Liver (tissue), 9 donors: ENCODE measurements around the gene RPUSD1. TPM values are rescaled to one million over a fixed set of nuclear protein-coding genes. Genes with fewer than 3 reads are reported as not detected.

ENCODE experiments used
- DNase-seq: peaks from one replicate; pipeline ENCODE4 v3.0.0-alpha.2; 2017; ENCODE audit warnings: low spot score
- H3K27ac ChIP-seq, 2 donors: one replicate each; pipeline ENCODE4 v1.7.0; 2013; ENCODE audit warnings: inconsistent platforms in 2 of 2, low read length in 2 of 2, control low read depth in 1 of 2, low read depth in 1 of 2, mild to moderate bottlenecking in 1 of 2
- H3K27me3 ChIP-seq, 4 donors: one replicate each; pipeline versions ENCODE4 v1.6.1 to v1.7.0; 2013; ENCODE audit warnings: low read length in 3 of 4, inconsistent platforms in 1 of 4, mild to moderate bottlenecking in 1 of 4, moderate library complexity in 1 of 4; ENCODE audit not compliant: control insufficient read depth in 4 of 4, insufficient read depth in 4 of 4
- H3K36me3 ChIP-seq, 4 donors: one replicate each; pipeline versions ENCODE4 v1.6.1 to v1.7.0; 2013; ENCODE audit warnings: low read length in 3 of 4, mild to moderate bottlenecking in 3 of 4, low read depth in 1 of 4, moderate library complexity in 1 of 4; ENCODE audit not compliant: control insufficient read depth in 4 of 4, insufficient read depth in 3 of 4
- H3K4me1 ChIP-seq, 4 donors: one replicate each; pipeline versions ENCODE4 v1.6.1 to v1.7.0; 2013; ENCODE audit warnings: low read length in 3 of 4, mild to moderate bottlenecking in 3 of 4, moderate library complexity in 1 of 4; ENCODE audit not compliant: control insufficient read depth in 4 of 4, insufficient read depth in 4 of 4
- H3K4me3 ChIP-seq, 3 donors: one replicate each; pipeline versions ENCODE4 v1.6.1 to v1.7.0; 2013; ENCODE audit warnings: low read length in 3 of 3, control low read depth in 1 of 3, low read depth in 1 of 3, mild to moderate bottlenecking in 1 of 3
- H3K9ac ChIP-seq, 2 donors: one replicate each; pipeline ENCODE4 v1.7.0; 2013; ENCODE audit warnings: low read length in 2 of 2, mild to moderate bottlenecking in 2 of 2, moderate library complexity in 2 of 2, control low read depth in 1 of 2, low read depth in 1 of 2
- H3K9me3 ChIP-seq, 4 donors: one replicate each; pipeline versions ENCODE4 v1.6.1 to v1.7.0; 2013; ENCODE audit warnings: low read length in 3 of 4; ENCODE audit not compliant: control insufficient read depth in 4 of 4
- ATF3 ChIP-seq: IDR thresholded peaks from 2 replicates; pipeline ENCODE4 v1.6.1; 2016; ENCODE audit warnings: antibody characterized with exemption
- EGR1 ChIP-seq, 2 donors: IDR thresholded peaks; 2 replicates each; pipeline ENCODE4 v1.6.1; 2016 to 2018; ENCODE audit warnings: antibody characterized with exemption in 2 of 2, low read depth in 2 of 2
- FOXA1 ChIP-seq: IDR thresholded peaks from 2 replicates; pipeline ENCODE4 v1.6.1; 2016; ENCODE audit warnings: antibody characterized with exemption
- FOXA2 ChIP-seq: IDR thresholded peaks from 2 replicates; pipeline ENCODE4 v1.6.1; 2016; ENCODE audit warnings: antibody characterized with exemption
- GABPA ChIP-seq, 2 donors: IDR thresholded peaks in 1 of 2; conservative IDR thresholded peaks in 1 of 2; 2 replicates each; pipeline ENCODE4 v1.6.1; 2016; ENCODE audit warnings: antibody characterized with exemption in 2 of 2, mild to moderate bottlenecking in 1 of 2, moderate library complexity in 1 of 2
- HNF4A ChIP-seq, 2 donors: conservative IDR thresholded peaks; 2 replicates each; pipeline ENCODE4 v1.6.1; 2016; ENCODE audit warnings: antibody characterized with exemption in 2 of 2, mild to moderate bottlenecking in 2 of 2
- HNF4G ChIP-seq: IDR thresholded peaks from 2 replicates; pipeline ENCODE4 v1.6.1; 2016; ENCODE audit warnings: antibody characterized with exemption
- JUND ChIP-seq, 2 donors: IDR thresholded peaks; 2 replicates each; pipeline ENCODE4 v1.6.1; 2016; ENCODE audit warnings: antibody characterized with exemption in 2 of 2
- MAX ChIP-seq: IDR thresholded peaks from 2 replicates; pipeline ENCODE4 v1.6.1; 2016; ENCODE audit warnings: antibody characterized with exemption
- NR2F2 ChIP-seq: IDR thresholded peaks from 2 replicates; pipeline ENCODE4 v1.6.1; 2016; ENCODE audit warnings: antibody characterized with exemption
- RAD21 ChIP-seq, 2 donors: IDR thresholded peaks; 2 replicates each; pipeline ENCODE4 v1.6.1; 2016; ENCODE audit warnings: antibody characterized with exemption in 2 of 2, mild to moderate bottlenecking in 2 of 2
- RXRA ChIP-seq, 2 donors: IDR thresholded peaks; 2 replicates each; pipeline ENCODE4 v1.6.1; 2017 to 2018; ENCODE audit warnings: antibody characterized with exemption in 2 of 2, mild to moderate bottlenecking in 1 of 2
- SP1 ChIP-seq: IDR thresholded peaks from 2 replicates; pipeline ENCODE4 v1.6.1; 2018; ENCODE audit warnings: antibody characterized with exemption, mild to moderate bottlenecking
- YY1 ChIP-seq: IDR thresholded peaks from 2 replicates; pipeline ENCODE4 v1.6.1; 2016; ENCODE audit warnings: antibody characterized with exemption, mild to moderate bottlenecking
- WGBS: extraction: QIAGEN DNeasy Blood & Tissue Kit; methylation state at CpG from one replicate; pipeline ENCODE4 v1.1.7; 2013; 5-methylcytosine and 5-hydroxymethylcytosine counted together
- polyA plus RNA-seq, 2 donors: library from polyadenylated mRNA; stranded (reverse) in 1 of 2; unstranded in 1 of 2; fragments of 200-250 nt in 1 of 2; fragments of >200 nt in 1 of 2; fragmentation: Nextera tagmentation in 1 of 2; extraction: Ambion mirVana in 1 of 2; gene quantifications; one replicate each; pipeline versions ENCODE4 v1.2.1 to v1.2.3, GENCODE V29; 2013 to 2015
- total RNA-seq, 2 donors: library from RNA; depleted of rRNA; stranded (reverse); fragments of >200 nt; gene quantifications; one replicate each; pipeline ENCODE4 v1.2.3, GENCODE V29; 2014
- TF ChIP-seq, protein P1 (sequence below): IDR thresholded peaks from 2 replicates; pipeline ENCODE4 v1.6.1; 2016; ENCODE audit warnings: antibody characterized with exemption
- TF ChIP-seq, protein P2 (sequence below): IDR thresholded peaks from 2 replicates; pipeline ENCODE4 v1.6.1; 2016; ENCODE audit warnings: antibody characterized with exemption, mild to moderate bottlenecking
- TF ChIP-seq, protein P3 (sequence below): fragments of 150-350 bp; IDR thresholded peaks from 2 replicates; pipeline ENCODE4 v1.5.1; 2017; ENCODE audit warnings: improper control_type of control experiment, low read depth, low read length; ENCODE audit not compliant: missing input control
- donor health status: healthy.
- donor health status: healthy.
- donor health status: healthy.
- donor health status: healthy.
- donor health status: healthy.

The RPUSD1 gene
- total and polyA plus RNA-seq, 4 donors, result 4.5 to 10.7 (median 8.9) TPM

DNA sequence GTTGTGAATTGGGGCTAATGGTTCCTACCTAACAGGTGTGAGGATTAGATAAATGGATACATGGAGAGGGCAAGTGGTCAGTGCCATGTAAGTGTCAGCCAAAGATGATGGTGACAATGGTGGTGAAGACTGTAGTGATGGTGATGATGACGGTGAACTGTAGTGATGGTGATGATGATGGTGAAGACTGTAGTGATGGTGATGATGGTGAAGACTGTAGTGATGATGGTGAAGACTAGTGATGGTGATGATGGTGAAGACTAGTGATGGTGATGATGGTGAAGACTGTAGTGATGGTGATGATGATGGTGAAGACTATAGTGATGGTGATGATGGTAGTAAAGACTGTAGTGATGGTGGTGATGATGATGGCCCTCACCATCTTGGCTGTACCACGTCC, 30.4 kb upstream of the RPUSD1 start:
- no peak overlapping the region for H3K9ac ChIP-seq
- no peak for TF ChIP-seq ATF3
- no peak for TF ChIP-seq SP1
- no peak for TF ChIP-seq FOXA2
- TF ChIP-seq, protein P1, sequence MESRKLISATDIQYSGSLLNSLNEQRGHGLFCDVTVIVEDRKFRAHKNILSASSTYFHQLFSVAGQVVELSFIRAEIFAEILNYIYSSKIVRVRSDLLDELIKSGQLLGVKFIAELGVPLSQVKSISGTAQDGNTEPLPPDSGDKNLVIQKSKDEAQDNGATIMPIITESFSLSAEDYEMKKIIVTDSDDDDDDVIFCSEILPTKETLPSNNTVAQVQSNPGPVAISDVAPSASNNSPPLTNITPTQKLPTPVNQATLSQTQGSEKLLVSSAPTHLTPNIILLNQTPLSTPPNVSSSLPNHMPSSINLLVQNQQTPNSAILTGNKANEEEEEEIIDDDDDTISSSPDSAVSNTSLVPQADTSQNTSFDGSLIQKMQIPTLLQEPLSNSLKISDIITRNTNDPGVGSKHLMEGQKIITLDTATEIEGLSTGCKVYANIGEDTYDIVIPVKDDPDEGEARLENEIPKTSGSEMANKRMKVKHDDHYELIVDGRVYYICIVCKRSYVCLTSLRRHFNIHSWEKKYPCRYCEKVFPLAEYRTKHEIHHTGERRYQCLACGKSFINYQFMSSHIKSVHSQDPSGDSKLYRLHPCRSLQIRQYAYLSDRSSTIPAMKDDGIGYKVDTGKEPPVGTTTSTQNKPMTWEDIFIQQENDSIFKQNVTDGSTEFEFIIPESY, result no peak
- TF ChIP-seq EGR1 (IDR thresholded peaks at IDR 0.05; ENCODE audit: low read depth in 2 of 2), result no peak
- TF ChIP-seq YY1, result no peak
- no peak for TF ChIP-seq RAD21 (IDR thresholded peaks at IDR 0.05)
- TF ChIP-seq RXRA (IDR thresholded peaks at IDR 0.05), result no peak
- TF ChIP-seq, protein P2, sequence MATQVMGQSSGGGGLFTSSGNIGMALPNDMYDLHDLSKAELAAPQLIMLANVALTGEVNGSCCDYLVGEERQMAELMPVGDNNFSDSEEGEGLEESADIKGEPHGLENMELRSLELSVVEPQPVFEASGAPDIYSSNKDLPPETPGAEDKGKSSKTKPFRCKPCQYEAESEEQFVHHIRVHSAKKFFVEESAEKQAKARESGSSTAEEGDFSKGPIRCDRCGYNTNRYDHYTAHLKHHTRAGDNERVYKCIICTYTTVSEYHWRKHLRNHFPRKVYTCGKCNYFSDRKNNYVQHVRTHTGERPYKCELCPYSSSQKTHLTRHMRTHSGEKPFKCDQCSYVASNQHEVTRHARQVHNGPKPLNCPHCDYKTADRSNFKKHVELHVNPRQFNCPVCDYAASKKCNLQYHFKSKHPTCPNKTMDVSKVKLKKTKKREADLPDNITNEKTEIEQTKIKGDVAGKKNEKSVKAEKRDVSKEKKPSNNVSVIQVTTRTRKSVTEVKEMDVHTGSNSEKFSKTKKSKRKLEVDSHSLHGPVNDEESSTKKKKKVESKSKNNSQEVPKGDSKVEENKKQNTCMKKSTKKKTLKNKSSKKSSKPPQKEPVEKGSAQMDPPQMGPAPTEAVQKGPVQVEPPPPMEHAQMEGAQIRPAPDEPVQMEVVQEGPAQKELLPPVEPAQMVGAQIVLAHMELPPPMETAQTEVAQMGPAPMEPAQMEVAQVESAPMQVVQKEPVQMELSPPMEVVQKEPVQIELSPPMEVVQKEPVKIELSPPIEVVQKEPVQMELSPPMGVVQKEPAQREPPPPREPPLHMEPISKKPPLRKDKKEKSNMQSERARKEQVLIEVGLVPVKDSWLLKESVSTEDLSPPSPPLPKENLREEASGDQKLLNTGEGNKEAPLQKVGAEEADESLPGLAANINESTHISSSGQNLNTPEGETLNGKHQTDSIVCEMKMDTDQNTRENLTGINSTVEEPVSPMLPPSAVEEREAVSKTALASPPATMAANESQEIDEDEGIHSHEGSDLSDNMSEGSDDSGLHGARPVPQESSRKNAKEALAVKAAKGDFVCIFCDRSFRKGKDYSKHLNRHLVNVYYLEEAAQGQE, result no peak
- TF ChIP-seq HNF4G, result no peak
- TF ChIP-seq, protein P3, sequence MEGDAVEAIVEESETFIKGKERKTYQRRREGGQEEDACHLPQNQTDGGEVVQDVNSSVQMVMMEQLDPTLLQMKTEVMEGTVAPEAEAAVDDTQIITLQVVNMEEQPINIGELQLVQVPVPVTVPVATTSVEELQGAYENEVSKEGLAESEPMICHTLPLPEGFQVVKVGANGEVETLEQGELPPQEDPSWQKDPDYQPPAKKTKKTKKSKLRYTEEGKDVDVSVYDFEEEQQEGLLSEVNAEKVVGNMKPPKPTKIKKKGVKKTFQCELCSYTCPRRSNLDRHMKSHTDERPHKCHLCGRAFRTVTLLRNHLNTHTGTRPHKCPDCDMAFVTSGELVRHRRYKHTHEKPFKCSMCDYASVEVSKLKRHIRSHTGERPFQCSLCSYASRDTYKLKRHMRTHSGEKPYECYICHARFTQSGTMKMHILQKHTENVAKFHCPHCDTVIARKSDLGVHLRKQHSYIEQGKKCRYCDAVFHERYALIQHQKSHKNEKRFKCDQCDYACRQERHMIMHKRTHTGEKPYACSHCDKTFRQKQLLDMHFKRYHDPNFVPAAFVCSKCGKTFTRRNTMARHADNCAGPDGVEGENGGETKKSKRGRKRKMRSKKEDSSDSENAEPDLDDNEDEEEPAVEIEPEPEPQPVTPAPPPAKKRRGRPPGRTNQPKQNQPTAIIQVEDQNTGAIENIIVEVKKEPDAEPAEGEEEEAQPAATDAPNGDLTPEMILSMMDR, result no peak
- TF ChIP-seq JUND (IDR thresholded peaks at IDR 0.05), result no peak
- H3K27me3 ChIP-seq, result peaks cover 0 to 7% (median 6%) of the 10 kb centered on the region in 4 donors
- H3K9me3 ChIP-seq, result no peaks in the 10 kb centered on the region
- H3K4me3 ChIP-seq, result no peak overlapping the region
- no peaks in the 10 kb centered on the region for H3K36me3 ChIP-seq
- WGBS, result 69% methylated on average over 2 of the region's 2 CpGs
- DNase-seq, result no peak
- no peak overlapping the region for H3K27ac ChIP-seq
- no peaks in the 10 kb centered on the region for H3K4me1 ChIP-seq

- DNase-seq, result no peak
- 83% methylated on average over 8 of the region's 8 CpGs for WGBS
- TF ChIP-seq MAX (no peak), FOXA2 (no peak), NR2F2 (no peak), ATF3 (no peak), GABPA (IDR thresholded peaks at IDR 0.05 in 1 of 2, conservative IDR thresholded peaks at IDR 0.05 in 1 of 2) (no peak), SP1 (no peak), RXRA (IDR thresholded peaks at IDR 0.05) (no peak), HNF4A (conservative IDR thresholded peaks at IDR 0.05) (no peak), EGR1 (IDR thresholded peaks at IDR 0.05; ENCODE audit: low read depth in 2 of 2) (no peak), RAD21 (IDR thresholded peaks at IDR 0.05) (no peak), YY1 (no peak), FOXA1 (no peak), JUND (IDR thresholded peaks at IDR 0.05) (no peak)
- TF ChIP-seq, protein P1, result no peak
- TF ChIP-seq, protein P2, result no peak
These were observed 30.0 kb upstream of the RPUSD1 start for GRCh38 chr16:818132-818531.

More at GRCh38 chr16:818132-818531, 30.0 kb upstream of the RPUSD1 start:
- H3K36me3 ChIP-seq, result no peaks in the 10 kb centered on the region
- H3K4me1 ChIP-seq, result no peaks in the 10 kb centered on the region
- H3K27ac ChIP-seq, result no peak overlapping the region
- H3K9ac ChIP-seq, result no peak overlapping the region
- peaks cover 2 to 7% (median 6%) of the 10 kb centered on the region in 4 donors for H3K27me3 ChIP-seq
- no peak overlapping the region for H3K4me3 ChIP-seq
- H3K9me3 ChIP-seq, result no peaks in the 10 kb centered on the region
